Hepatic stellate cell (primary cell): ENCODE measurements around the gene ASPRV1.

ENCODE experiments used
- DNase-seq: peaks from one replicate; pipeline ENCODE4 v3.0.0; 2011; ENCODE audit warnings: low spot score

Gene ASPRV1

DNA sequence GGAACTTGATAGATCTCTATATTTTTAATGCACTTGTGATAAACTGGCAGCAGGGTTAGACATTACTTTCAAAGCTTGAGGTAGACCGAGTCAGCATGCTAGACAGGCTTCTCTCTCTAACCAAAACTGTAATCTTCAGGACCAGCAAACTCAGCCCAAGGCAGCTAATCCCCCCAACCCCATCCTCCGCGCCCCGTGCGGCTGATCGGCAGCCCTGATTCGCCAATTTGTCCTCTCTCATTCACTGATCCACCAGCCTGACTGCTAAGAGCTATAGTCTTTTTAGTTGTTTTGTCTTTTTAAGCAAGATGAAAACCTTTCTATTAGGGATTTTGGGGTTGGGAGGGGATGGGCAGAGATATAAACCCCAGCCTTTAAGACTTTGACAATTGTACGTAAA is 20.7 kb downstream of the ASPRV1 start:
- no peak for DNase-seq

DNA sequence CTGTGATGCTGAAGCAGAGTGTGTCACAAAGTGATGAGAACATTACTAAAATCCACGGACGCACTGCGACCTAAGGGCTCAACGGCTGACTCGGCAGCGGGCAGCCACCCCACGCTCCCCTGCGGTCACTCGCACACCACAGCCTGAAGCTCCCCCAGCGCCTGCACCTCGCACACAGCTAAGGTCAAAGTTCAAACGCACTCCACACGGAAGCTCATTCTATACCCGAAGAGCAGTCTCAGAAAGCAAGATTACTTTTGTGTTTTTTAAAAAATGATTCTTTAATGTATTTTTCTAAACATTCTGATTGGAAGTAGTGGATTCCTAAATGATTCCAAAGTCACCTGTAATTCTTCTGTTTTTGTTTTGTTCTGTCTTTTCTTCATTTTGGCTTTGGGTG is 21.7 kb downstream of the ASPRV1 start:
- DNase-seq: no peak

DNA sequence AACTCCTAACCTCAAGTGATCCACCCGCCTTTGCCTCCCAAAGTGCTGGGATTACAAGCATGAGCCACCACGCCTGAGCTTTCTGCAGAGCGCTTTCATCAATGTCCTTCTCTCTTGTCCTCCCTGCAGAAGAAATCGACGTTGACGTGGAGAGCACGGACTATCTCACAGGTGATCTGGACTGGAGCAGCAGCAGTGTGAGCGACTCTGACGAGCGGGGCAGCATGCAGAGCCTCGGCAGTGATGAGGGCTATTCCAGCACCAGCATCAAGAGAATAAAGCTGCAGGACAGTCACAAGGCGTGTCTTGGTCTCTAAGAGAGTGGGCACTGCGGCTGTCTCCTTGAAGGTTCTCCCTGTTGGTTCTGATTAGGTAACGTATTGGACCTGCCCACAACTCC is 23.5 kb downstream of the ASPRV1 start:
- DNase-seq: no peak

- no peak for DNase-seq
Measured at GRCh38 chr2:69936906-69937305, 24.5 kb downstream of the ASPRV1 start.

DNA sequence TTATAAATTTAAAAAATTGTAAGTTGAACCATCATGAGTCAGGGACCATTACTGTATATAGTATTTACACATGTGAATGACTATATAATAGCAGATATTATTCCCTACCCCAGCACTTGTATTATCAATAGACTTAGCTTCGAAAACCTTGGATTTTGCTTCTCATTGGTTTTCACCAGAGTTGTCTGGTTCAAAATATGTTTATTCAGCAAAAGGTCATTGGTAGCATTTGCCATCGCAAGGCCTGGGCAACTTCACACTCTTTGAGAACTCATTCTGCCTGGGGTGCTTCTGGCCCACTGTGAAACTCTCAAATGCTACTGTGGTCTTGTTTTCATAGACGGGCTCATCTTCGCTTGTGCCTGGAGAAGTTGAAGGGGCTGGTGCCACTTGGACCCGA is 26.4 kb downstream of the ASPRV1 start:
- DNase-seq: no peak

GRCh38 chr2:69934614-69934908 is 26.9 kb downstream of the ASPRV1 start:
- no peak for DNase-seq

- DNase-seq: peak; percentile 85
Measured at GRCh38 chr2:69933839-69934613, 27.4 kb downstream of the ASPRV1 start.

DNA sequence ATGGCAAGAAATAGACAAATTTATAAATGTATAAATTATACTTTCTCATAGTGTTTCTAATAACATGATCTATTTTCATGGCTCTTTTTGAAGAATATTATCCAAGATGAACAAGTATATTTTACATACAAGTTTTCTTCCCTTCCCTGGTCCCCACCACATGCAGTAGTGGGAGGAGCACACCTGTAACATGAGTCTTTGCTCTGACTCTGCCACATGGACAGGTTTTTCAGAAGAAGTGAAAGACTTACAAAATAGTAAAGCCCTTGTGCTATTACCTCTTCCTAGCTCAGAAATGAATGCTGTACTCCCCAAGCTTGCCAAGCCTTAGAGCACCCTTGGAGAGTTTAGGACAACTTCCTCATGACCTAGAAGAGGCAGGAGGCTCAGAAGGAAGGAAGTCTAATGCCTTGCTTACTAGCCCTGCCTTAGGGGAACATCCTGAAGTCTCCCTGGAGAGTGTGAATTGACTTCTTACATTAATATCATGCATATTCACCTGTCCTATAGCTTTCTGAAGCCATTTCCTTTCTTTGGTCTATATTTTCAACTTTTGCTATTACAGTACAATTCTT is 28.1 kb downstream of the ASPRV1 start:
- DNase-seq: no peak

GRCh38 chr2:69932596-69932922 is 28.9 kb downstream of the ASPRV1 start:
- no peak for DNase-seq

DNA sequence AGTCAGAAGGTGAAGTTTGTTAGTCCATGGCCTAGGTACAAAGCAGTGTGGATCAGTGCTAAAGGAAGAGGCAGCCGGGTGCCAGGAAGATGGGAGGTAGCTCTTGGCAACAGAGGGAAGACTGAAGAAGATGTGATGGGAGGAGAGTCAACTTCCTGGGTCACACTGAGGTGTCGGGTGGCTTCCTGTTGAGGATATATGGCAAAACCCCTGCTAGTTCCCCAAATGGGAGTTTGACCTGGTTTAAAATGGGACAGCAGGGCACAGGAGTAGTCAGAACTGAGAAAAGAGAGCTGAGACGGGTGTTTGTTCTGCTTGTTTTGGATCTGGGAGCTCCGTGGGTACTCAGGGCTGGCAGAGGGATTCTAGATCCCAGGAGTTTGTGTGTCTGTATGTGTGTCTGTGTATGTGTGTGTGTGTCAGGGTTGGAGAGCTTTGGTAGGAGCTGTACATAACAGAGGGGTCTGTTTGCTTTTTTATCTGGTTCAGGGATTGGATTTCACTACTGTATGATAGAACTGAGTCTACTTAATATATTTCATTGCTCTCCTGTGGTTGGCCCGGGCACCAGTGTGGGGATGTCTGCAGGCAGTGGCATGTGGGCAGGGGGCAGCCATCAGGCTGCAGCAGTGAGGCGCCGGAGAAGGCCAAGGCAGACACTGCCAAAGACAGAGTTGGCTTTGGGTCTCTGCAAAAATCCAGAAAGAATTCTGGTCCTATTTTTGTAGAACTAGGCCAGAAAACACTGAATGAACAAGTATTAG is 29.4 kb downstream of the ASPRV1 start:
- no peak for DNase-seq

DNA sequence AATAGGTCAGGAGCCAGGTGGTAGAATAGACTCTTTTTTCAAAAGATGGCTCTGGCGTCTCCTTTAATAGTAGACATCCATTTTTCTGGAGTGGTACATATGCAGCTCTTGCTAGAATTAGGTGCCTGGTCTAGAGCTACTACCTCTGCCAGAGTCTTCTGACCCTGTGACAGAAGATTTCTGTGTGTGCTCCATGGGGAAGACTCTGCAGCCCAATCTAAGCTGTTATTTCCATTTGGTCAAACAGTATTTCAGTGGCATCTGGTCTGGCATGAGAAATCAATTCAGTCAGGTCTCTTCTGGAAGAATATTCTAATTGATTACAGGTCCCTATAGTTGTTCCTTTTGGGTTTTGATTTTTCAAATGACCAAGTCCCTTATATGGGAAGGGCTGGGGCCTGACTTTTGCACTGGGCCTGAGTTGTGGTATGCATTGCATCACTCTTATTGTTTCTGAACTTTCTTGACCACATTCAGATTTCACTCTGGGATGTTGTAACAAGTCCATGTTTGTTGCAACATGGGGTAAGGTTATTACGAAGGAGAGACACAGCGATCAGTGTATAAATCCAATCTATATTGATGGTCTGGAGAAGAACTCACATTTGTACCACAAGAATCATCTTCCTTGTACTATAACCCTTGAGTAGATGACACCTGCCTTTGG is 34.4 kb downstream of the ASPRV1 start:
- no peak for DNase-seq

DNA sequence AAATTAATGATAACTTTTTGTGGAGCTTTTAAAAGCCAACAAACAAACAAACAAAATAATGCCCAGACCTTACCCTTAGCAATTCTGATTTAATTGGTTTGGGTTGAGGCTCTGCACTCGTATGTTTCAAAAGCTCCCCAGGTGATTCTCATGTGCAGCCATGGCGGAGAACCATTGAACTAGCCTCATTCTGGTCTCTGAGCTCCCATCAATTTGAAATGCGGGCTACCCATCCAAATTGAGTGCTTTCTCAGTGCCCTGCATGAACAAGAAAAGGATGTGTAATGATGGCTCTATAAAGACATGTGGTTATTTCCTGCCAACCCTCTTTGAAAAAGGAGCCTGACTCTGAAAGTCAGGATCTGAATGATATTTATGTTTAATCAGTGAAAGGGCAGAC is 38.3 kb downstream of the ASPRV1 start:
- no peak for DNase-seq

DNA sequence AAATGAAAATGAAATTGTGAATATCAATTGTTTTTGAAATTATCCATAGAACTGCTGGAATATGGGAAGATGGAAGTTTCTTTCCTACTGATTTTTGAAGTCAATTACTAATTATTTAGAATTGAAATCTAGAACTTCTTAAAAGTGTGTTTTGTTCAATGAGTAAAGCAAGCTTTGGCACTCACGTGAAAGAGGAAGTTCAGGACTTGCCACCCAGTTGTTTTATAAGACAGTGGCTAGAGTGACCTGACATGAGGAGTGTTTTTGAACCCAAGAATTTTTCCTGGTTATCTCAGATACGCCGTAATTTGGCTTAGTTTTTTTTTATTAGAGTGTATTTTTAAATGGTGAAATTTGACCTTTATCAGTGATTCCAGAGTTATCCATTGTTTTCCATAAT is 43.0 kb downstream of the ASPRV1 start:
- no peak for DNase-seq

DNA sequence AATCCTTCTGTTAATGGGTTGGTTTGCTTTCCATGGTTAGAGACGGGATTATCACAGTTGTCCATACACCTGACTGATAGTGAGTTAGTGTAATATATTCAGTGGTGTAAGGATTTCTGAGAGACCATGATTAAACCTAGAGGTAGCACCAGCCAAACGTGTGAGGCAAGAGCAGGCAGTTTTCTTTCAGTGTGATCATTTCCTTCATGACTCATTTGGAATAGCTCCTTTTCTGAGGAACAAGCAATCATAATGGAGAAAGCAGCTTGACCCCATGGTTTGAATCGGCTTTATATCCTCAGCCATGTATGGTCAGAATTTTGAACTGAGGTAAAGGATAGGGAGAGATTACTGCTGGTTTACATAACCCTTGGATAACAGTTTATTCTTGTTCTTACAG is 43.6 kb downstream of the ASPRV1 start:
- DNase-seq: peak; percentile 64

GRCh38 chr2:69916106-69916505 is 45.3 kb downstream of the ASPRV1 start:
- DNase-seq: no peak

DNA sequence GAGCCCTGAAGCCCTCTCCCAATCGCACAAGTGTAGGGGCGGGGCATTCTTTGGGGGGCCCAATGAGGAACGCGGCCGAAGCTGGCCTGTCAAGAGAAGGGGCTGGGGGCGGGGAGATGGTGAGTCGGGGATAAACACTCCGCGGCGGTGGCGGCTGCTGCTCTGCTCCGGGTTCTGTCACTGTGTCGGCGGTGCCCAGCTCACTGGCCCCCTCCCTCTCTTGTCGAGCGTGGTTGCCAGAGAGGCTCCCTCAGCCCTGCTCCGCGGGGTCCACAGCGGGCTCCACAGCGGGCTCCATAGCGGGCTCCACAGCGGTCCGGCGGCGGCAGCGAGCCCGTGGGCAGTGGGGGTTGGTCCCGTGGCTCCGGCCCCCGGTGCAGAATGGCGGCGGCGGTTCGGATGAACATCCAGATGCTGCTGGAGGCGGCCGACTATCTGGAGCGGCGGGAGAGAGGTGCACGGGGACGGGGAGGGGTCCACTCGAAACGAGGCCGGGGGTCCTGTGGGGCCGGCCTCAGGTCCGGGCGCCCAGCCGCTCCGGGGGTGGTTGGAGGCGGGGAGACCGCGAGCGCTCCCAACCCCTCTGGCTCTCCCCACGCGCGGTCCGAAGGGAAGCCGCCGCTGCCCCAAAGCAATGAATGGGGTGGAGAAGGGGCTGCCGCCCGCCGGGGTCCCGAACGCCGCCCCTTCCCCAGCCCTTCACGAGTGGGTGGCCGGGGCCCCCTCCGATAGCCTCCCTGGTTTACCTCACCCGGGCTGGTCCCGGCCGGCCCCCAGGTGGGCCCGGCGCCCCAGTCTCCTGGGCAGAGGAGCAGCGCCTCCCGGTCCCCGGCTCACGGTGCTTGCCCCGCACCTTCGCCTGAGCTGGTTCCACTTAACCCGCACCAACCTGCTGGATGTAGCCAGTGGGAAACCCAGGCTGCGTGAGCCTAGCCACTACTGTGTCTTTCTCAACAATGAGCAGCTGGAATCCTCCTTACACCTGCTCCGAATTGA is 46.2 kb downstream of the ASPRV1 start, which contains the start of gene MXD1:
Gene MXD1, plus strand, starts transcription at position 160 of the 996 bp plus-strand sequence. Its CDS starts 222 bp downstream, at position 382.
- DNase-seq: peak; percentile 16

DNA sequence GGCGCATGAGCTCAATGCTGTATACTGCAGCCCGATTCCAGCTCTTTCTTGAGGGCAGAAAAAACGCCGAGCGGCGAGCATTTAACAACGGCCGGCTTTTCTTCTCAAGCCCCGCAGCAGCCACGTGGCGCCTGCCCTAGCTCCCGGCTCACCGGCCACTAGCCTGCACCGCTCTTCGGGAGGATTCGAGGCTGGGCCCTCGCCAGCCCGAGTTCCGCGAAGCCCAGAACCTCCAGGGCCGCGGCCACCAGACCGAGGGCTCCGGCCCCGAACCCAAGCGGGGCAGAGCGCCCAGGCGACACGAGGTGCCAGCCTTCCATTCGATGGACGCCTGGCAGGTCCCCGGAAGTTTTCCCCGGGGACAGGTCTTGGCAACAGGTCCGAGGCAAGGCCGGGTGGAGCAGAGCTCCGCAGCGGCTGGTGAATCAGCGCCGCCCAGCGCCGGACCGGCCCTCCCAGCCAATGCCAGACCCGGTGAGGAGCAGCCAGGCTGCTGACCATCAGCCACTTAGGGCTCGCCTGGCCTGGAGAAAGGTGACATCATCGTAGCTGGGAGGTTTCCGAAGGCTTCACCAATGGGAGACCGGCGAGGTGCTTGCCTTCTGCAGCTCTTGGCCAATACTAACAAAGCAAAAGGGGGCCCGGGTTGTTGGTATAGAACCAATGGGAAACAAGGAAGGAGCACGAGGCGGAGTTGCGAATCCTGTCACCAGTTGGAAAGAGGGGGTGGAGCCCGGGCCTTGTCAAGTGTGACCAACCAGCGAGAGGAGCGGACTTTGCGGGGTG is 47.1 kb downstream of the ASPRV1 start:
- peak; percentile 98 for DNase-seq

- DNase-seq: peak; percentile 20
Measured at GRCh38 chr2:69911985-69912563, 49.4 kb downstream of the ASPRV1 start.
